ENCODE results near the gene NAT9. TPM values are rescaled to one million over a fixed set of nuclear protein-coding genes. Genes with fewer than 3 reads are reported as not detected.

NAT9 gene
- total and polyA plus RNA-seq, 2 donors (not counting 1 experiment from before 2014, with no cell fraction given) = 66.6 to 73.6 TPM

DNA sequence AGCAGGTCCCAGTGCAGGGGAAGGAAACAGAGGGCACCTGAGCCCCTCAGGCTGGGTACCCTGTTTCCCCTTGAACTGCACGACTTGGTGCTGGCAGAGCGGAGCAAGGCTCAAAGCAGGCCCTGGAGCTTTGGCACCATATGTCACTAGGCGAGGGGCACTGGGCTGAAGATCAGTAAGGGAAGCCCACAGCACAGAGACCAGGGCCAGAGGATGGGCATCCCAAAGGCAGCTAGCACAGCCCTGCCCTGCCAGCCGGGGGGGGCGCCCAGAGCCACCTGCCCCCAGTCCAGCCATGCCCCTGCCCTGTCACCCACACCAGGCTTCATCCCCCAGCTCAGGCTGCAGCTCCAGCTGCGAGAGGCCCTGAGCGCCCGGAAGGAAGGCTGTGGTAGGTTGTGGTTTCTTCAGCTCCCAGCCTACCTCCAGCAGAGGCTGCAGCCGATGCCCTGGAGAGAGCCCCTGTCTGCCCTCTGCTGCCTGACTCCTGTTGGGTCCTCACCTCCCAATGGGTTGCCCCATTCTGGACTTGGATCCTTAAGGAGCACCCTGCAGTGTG, 16.8 kb downstream of the NAT9 start:
- 8% methylated on average over 4 of the region's 9 CpGs for WGBS (ENCODE audit: insufficient coverage)
- peaks cover 40 to 52% of the 10 kb centered on the region in 2 donors for H3K4me1 ChIP-seq (ENCODE audit: control insufficient read depth in 2 of 2, insufficient read depth in 2 of 2, low read length in 2 of 2)
- peaks cover 0 to 18% of the 10 kb centered on the region in 2 experiments for H3K36me3 ChIP-seq (replicated peaks in 1 of 2; ENCODE audit: control extremely low read depth in 1 of 2, control insufficient read depth in 1 of 2, extremely low read depth in 1 of 2, insufficient read depth in 2 of 2, low read length in 1 of 2)
- no peak overlapping the region for H3K27ac ChIP-seq (ENCODE audit: low read length in 2 of 2)
- intact Hi-C loops (cut with micrococcal nuclease) = loop anchor here (1.0 kb wide), 1 partner anchor 15 kb away; no protein-coding TSS in a partner anchor
- no peaks in the 10 kb centered on the region for H3K9me3 ChIP-seq (ENCODE audit: control extremely low read depth in 1 of 3, control insufficient read depth in 2 of 3, insufficient read depth in 1 of 3, low read length in 2 of 3)
- ChIA-PET POLR2A (interaction anchor here (0.9 to 3.2 kb wide), 5 partner anchors 9 to 22 kb away, joined by 3 to 13 read pairs (median 5); partner anchors contain the start of genes NAT9 and RAB37), CTCF (interaction anchor here (0.8 to 7.3 kb wide), 13 partner anchors 10 to 193 kb away, joined by 3 to 40 read pairs (median 8); partner anchors contain the start of genes NAT9 and RAB37)
- ATAC-seq (ENCODE audit: low read depth) (peak; percentile 77), DNase-seq (peak; percentile 63)
- Mint-ChIP-seq H3K27ac (peak overlapping the region; percentile 29), H3K9me3 (ENCODE audit: insufficient read depth) (no peaks in the 10 kb centered on the region), H3K4me3 (peak overlapping the region; percentile 56), H3K27me3 (no peaks in the 10 kb centered on the region), H3K4me1 (peaks cover 46% of the 10 kb centered on the region)
- H3K79me2 ChIP-seq (ENCODE audit: control insufficient read depth, insufficient read depth, low read length) = peaks cover 76% of the 10 kb centered on the region
- peak overlapping the region; percentile 58 for H3K4me2 ChIP-seq (replicated peaks; ENCODE audit: low read depth, low read length, poor library complexity, severe bottlenecking)
- peaks cover 97% of the 10 kb centered on the region for H4K20me1 ChIP-seq (ENCODE audit: control insufficient read depth, insufficient read depth, low read length, poor library complexity, severe bottlenecking)
- no peak overlapping the region for H3K9ac ChIP-seq (ENCODE audit: low read length)
- H3K4me3 ChIP-seq (ENCODE audit: control extremely low read depth in 1 of 5, extremely low read depth in 1 of 5, insufficient read depth in 1 of 5, low read depth in 2 of 5, low read length in 4 of 5) = no peak overlapping the region
- TF ChIP-seq, protein P1, sequence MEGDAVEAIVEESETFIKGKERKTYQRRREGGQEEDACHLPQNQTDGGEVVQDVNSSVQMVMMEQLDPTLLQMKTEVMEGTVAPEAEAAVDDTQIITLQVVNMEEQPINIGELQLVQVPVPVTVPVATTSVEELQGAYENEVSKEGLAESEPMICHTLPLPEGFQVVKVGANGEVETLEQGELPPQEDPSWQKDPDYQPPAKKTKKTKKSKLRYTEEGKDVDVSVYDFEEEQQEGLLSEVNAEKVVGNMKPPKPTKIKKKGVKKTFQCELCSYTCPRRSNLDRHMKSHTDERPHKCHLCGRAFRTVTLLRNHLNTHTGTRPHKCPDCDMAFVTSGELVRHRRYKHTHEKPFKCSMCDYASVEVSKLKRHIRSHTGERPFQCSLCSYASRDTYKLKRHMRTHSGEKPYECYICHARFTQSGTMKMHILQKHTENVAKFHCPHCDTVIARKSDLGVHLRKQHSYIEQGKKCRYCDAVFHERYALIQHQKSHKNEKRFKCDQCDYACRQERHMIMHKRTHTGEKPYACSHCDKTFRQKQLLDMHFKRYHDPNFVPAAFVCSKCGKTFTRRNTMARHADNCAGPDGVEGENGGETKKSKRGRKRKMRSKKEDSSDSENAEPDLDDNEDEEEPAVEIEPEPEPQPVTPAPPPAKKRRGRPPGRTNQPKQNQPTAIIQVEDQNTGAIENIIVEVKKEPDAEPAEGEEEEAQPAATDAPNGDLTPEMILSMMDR (IDR thresholded peaks at IDR 0.05) = no peak
- TF ChIP-seq EZH2 (IDR thresholded peaks at IDR 0.05; ENCODE audit: borderline replicate concordance, insufficient read depth, low read depth, low read length, poor library complexity, severe bottlenecking) = no peak
- no peak overlapping the region for H2AFZ ChIP-seq (ENCODE audit: insufficient read depth, low read depth, low read length, poor library complexity, severe bottlenecking)
- no peaks in the 10 kb centered on the region for H3K27me3 ChIP-seq (replicated peaks in 1 of 4; ENCODE audit: control extremely low read depth in 1 of 4, control insufficient read depth in 3 of 4, insufficient read depth in 4 of 4, low read length in 3 of 4)

DNA sequence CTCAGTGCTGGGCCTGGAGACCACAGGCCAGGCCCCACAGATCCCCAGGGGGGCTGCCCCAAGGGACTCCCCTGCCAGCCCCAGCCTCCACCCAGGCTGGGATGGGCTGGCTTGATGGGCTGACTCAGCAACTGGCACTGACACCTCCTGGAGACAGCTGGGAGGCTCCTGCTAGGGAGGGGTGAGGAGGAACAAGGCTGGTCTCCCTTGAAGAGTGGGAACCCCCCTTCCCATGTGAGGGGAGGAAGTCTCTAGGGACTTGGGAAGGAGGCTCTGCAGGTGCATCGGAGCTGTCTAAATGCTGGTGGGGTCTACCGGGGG, 17.3 kb downstream of the NAT9 start:
- intact Hi-C loops (cut with micrococcal nuclease) = loop anchor here (1.0 kb wide), 2 partner anchors 15 to 102 kb away; no protein-coding TSS in a partner anchor

More for the DNA sequence above, 17.3 kb downstream of the NAT9 start:
- ATAC-seq (ENCODE audit: low read depth) (peak; percentile 56), DNase-seq (no peak)
- no peaks in the 10 kb centered on the region for H3K27me3 ChIP-seq (replicated peaks in 1 of 4; ENCODE audit: control extremely low read depth in 1 of 4, control insufficient read depth in 3 of 4, insufficient read depth in 4 of 4, low read length in 3 of 4)
- H3K4me3 ChIP-seq (ENCODE audit: control extremely low read depth in 1 of 5, extremely low read depth in 1 of 5, insufficient read depth in 1 of 5, low read depth in 2 of 5, low read length in 4 of 5) = no peak overlapping the region
- WGBS (ENCODE audit: insufficient coverage) = 0% methylated on average over 1 of the region's 2 CpGs
- H3K9ac ChIP-seq (ENCODE audit: low read length) = no peak overlapping the region
- H2AFZ ChIP-seq (ENCODE audit: insufficient read depth, low read depth, low read length, poor library complexity, severe bottlenecking) = no peak overlapping the region
- no peak for TF ChIP-seq EZH2 (IDR thresholded peaks at IDR 0.05; ENCODE audit: borderline replicate concordance, insufficient read depth, low read depth, low read length, poor library complexity, severe bottlenecking)
- TF ChIP-seq, protein P1 (IDR thresholded peaks at IDR 0.05) = no peak
- H3K79me2 ChIP-seq (ENCODE audit: control insufficient read depth, insufficient read depth, low read length) = peaks cover 80% of the 10 kb centered on the region
- H3K9me3 ChIP-seq (ENCODE audit: control extremely low read depth in 1 of 3, control insufficient read depth in 2 of 3, insufficient read depth in 1 of 3, low read length in 2 of 3) = no peaks in the 10 kb centered on the region
- peaks cover 95% of the 10 kb centered on the region for H4K20me1 ChIP-seq (ENCODE audit: control insufficient read depth, insufficient read depth, low read length, poor library complexity, severe bottlenecking)
- ChIA-PET CTCF (interaction anchor here (0.9 to 7.3 kb wide), 11 partner anchors 9 to 106 kb away, joined by 3 to 40 read pairs (median 10); partner anchors contain the start of genes NAT9 and RAB37), POLR2A (interaction anchor here (1.0 to 3.2 kb wide), 4 partner anchors 9 to 18 kb away, joined by 3 to 13 read pairs (median 6); partner anchors contain the start of gene NAT9)
- Mint-ChIP-seq H3K9me3 (ENCODE audit: insufficient read depth) (no peaks in the 10 kb centered on the region), H3K4me1 (peaks cover 49% of the 10 kb centered on the region), H3K27ac (peak overlapping the region; percentile 29), H3K27me3 (no peaks in the 10 kb centered on the region), H3K4me3 (peak overlapping the region; percentile 56)
- peaks cover 0 to 14% of the 10 kb centered on the region in 2 experiments for H3K36me3 ChIP-seq (replicated peaks in 1 of 2; ENCODE audit: control extremely low read depth in 1 of 2, control insufficient read depth in 1 of 2, extremely low read depth in 1 of 2, insufficient read depth in 2 of 2, low read length in 1 of 2)
- H3K27ac ChIP-seq (ENCODE audit: low read length in 2 of 2) = no peak overlapping the region
- H3K4me2 ChIP-seq (replicated peaks; ENCODE audit: low read depth, low read length, poor library complexity, severe bottlenecking) = peak overlapping the region; percentile 58
- peaks cover 44 to 57% of the 10 kb centered on the region in 2 donors for H3K4me1 ChIP-seq (ENCODE audit: control insufficient read depth in 2 of 2, insufficient read depth in 2 of 2, low read length in 2 of 2)

Data from B cell (primary cell).